PC-9 (cell line): ENCODE data around the gene TIFAB.

Source experiments
- EZH2 ChIP-seq: fragments of 200-600 bp; sonication (generic); IDR thresholded peaks from 2 replicates; pipeline ENCODE4 v1.8.0; 2017; ENCODE audit warnings: antibody characterized with exemption, low read depth
- TF ChIP-seq, protein P1 (sequence below): fragments of 200-600 bp; sonication (generic); conservative IDR thresholded peaks from 2 replicates; pipeline ENCODE4 v1.6.1; 2017; ENCODE audit warnings: mixed run types, antibody characterized with exemption, mild to moderate bottlenecking, moderate library complexity

DNA sequence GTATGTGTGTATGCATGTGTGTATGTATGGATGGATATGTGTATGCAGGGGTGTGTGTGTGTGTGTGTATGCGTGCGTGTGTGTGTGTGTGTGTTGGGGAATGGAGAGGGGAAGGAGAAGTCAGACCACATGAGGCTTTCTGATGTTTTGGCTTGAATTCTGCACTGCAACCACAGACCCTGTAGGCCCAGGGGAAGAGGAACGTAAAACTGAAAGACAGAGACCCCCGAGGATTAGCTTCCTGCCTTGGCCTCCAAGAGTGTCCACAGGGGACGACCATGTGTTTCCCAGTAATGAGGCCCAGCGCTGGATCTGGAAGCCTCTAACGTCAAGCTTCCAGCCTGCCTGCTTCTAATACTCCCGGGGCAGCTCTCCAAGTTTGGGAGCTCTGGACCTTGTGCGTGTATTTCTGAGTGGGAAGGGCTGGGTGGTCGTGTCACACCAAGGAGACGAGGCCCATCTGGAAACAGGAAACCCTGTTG lies 10.8 kb downstream of the TIFAB start:
- no peak for TF ChIP-seq EZH2
- TF ChIP-seq, protein P1, sequence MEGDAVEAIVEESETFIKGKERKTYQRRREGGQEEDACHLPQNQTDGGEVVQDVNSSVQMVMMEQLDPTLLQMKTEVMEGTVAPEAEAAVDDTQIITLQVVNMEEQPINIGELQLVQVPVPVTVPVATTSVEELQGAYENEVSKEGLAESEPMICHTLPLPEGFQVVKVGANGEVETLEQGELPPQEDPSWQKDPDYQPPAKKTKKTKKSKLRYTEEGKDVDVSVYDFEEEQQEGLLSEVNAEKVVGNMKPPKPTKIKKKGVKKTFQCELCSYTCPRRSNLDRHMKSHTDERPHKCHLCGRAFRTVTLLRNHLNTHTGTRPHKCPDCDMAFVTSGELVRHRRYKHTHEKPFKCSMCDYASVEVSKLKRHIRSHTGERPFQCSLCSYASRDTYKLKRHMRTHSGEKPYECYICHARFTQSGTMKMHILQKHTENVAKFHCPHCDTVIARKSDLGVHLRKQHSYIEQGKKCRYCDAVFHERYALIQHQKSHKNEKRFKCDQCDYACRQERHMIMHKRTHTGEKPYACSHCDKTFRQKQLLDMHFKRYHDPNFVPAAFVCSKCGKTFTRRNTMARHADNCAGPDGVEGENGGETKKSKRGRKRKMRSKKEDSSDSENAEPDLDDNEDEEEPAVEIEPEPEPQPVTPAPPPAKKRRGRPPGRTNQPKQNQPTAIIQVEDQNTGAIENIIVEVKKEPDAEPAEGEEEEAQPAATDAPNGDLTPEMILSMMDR = no peak
